ENCODE results near the gene CAP1.

- TF ChIP-seq EZH2 (IDR thresholded peaks at IDR 0.05; ENCODE audit: borderline replicate concordance, insufficient read depth, low read length, poor library complexity, severe bottlenecking), result no peak
- TF ChIP-seq POLR2AphosphoS5 (IDR thresholded peaks at IDR 0.05), result no peak
- TF ChIP-seq CTCF (IDR thresholded peaks at IDR 0.05; ENCODE audit: poor library complexity, severe bottlenecking), result no peak
- no peak for TF ChIP-seq EP300 (conservative IDR thresholded peaks at IDR 0.05; ENCODE audit: poor library complexity, severe bottlenecking)
- no peak for TF ChIP-seq REST (IDR thresholded peaks at IDR 0.05; ENCODE audit: borderline replicate concordance)
- no peak for TF ChIP-seq RAD21 (conservative IDR thresholded peaks at IDR 0.05)
- TF ChIP-seq SMC3 (conservative IDR thresholded peaks at IDR 0.05; ENCODE audit: poor library complexity), result no peak
- TF ChIP-seq TAF1 (IDR thresholded peaks at IDR 0.05; ENCODE audit: low read depth), result no peak
- TF ChIP-seq MXI1 (conservative IDR thresholded peaks at IDR 0.05; ENCODE audit: poor library complexity, severe bottlenecking), result no peak
Observed at GRCh38 chr1:40042341-40042740, 1.8 kb downstream of the CAP1 start.

Data from neural cell (in vitro differentiated cells).